Left hindlimb (tissue), 1 donor: ENCODE data around the gene PLEK2.
A peak's percentile ranks its signal among the peaks of the same experiment; 100 is the strongest.
"Not testable (repeated sequence)": the region's sequence is repeated elsewhere in the genome, so short reads cannot be mapped to it uniquely, and the experiment has no call there.

Experiments
- DNase-seq: peaks from one replicate; pipeline ENCODE4 v3.0.0-alpha.2; 2018

The PLEK2 gene

DNA sequence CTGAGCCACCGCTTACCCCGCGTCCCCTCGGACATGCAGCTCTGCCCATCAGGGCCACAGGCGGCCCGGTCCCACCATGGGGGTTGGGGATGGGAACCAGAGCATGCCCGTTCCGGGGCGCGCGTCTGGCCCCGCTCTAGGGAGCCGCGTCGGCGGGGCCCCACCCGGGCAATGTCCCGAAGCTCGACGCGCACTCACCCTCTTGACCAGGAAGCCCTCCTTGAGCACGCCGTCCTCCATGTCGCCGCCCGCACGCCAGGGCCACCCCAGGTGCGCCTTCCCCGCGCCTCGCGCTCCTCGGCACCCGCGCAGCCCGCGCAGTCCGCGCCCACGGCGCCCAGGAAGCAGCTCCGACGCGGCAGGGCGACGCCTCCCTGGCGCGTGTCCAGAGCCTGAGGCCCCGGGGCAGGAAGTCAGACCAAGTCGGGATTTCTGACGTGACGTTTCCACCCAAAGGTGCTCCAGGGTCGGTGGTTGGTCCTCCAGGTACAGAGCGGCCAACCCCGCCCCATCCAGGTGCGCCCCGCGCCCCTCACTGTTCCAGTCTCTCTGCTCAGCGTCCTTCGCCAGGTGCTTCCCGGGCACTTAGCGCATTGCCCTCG, at the start of gene PLEK2:
Gene PLEK2 (minus strand): TSS at position 346 of the 602 bp plus-strand sequence. CDS start 106 bp downstream, at position 240.
- DNase-seq, result no peak

- DNase-seq, result no peak
Observed at GRCh38 chr14:67461341-67461985, 49.5 kb upstream of the PLEK2 start.

- DNase-seq, result no peak
Observed at GRCh38 chr14:67459336-67459735, 47.4 kb upstream of the PLEK2 start.

DNA sequence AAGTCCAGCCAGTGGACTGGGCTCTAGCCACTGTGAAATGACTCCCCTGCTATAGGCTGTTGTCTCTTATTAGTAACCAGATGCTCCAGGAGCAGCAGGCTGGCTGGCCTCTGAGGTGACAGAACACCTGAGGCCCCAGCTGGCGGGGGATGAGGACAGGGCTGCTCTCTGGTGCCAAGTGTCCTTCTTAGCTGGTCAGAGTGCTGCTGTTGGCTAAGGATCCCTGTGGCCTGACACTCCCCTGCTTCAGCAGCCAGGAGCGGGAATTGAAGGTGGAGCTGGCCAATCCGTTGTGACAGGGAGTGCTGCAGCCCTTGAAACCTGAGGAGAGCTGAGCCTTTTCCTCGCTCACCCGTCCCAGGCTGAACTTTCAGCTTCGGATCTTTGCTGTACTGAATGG, 45.8 kb upstream of the PLEK2 start:
- DNase-seq, result peak; percentile 53

GRCh38 chr14:67456732-67457131, 44.8 kb upstream of the PLEK2 start:
- DNase-seq, result no peak

GRCh38 chr14:67453575-67454300, 41.8 kb upstream of the PLEK2 start:
- no peak for DNase-seq

GRCh38 chr14:67451667-67452066, 39.7 kb upstream of the PLEK2 start:
- DNase-seq, result not testable (repeated sequence)

DNA sequence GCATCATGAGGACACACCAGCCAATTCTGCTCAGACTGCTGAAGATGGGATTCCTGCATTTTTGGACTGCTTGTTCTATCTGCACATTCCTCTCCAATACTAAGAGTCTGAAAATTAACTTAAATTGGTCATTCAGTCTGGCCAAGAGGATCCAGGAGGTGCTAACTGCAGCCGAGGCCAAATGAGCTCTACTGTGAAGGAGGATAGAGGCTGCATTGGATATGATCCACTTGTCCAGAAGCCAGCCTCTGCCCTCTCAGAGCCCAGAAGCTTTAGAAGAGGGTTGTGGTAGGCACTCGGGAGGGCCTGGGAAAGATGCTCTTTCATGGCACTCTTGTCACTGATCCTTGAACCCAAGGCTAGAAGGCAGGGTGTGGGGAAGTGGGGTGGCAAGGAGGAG, 37.1 kb upstream of the PLEK2 start:
- DNase-seq, result no peak

- no peak for DNase-seq
Observed at GRCh38 chr14:67447033-67447381, 35.0 kb upstream of the PLEK2 start.

DNA sequence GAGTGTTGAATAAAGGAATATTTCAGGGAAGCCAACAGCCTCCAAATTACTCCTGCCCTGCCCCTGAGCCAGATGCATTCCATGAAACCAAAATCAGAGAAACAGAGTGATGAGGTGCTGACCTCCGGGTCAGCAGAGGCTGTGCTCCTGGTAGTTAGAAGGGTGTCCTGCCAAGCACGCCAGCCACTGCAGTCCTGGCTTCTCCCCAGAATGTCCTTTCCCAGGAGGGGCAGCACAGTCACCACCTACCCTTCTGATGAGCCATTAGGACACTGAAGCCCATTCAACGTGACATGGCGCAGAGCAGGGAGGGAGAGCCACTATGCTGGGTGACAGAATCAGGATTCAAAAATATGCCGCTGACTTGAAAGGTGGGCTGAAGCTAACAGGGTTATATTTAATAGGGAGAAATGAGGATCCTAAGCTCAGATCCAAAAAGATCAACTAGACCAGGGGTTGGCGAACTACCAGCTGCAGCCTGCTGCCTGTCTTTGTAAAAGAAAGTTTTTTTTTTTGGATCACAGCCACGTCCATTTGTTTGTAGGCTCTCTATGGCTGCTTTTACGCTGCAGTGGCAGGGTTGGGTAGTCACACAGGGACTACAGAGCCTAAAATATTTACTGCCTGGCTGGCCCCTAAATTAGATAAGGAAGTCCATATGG, 34.5 kb upstream of the PLEK2 start:
- DNase-seq, result no peak

DNA sequence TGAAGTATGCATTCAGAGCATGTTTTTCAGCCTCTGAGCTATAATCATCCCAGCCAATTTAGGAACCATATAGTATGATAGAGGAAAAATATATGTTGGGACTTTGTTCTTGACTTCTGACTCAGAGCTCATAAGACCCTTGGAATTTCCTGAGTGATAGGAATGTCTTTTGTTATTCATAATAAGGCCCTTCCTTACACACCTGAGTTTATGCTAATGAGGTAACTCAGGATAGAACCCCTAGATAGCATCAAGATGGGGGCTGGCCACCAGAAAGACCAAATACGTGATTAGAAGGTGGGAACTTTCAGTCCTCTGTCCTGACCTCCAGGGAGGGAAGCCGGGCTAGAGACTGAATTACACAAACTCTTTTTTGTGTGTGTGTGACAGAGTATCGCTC, 32.4 kb upstream of the PLEK2 start:
- DNase-seq, result no peak

DNA sequence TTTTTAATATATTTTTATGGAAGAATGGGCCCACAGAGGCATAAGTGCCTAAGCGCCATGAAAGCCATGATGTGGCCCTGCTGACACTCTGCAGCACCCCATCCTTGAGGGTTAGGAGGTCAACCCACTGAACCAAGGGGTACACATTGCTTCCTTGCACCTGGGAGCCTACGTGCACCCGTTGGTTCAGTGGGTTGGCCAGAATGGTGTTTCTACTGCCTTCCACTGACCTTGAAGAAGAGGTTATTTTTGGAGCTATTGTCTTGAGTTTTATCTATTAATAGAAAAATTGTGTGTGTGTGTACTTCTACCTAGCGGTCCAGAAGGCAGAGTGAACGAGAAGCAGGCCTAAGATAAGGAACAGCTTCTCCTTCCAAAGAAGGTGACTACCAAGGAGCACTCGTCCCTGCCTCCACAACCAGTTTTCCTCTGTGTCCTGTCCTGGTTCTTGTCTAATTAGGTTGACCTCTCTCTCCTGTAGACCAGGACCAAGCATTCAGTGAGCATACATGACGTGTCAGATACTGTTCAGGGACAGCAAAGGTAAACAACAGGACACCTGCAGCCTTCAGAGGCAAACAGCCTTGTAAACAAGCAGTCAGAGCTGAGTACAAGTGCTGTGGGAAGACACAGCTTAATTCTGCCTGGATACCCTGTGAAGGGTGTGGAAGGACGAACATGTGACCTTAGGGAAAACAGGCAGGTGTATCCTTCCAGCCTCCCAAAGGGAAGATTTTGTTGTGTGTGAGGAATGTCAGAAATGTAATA, 30.4 kb upstream of the PLEK2 start:
- DNase-seq, result no peak

- no peak for DNase-seq
Observed at GRCh38 chr14:67441672-67442071, 29.7 kb upstream of the PLEK2 start.

GRCh38 chr14:67441256-67441655, 29.3 kb upstream of the PLEK2 start:
- DNase-seq, result no peak

DNA sequence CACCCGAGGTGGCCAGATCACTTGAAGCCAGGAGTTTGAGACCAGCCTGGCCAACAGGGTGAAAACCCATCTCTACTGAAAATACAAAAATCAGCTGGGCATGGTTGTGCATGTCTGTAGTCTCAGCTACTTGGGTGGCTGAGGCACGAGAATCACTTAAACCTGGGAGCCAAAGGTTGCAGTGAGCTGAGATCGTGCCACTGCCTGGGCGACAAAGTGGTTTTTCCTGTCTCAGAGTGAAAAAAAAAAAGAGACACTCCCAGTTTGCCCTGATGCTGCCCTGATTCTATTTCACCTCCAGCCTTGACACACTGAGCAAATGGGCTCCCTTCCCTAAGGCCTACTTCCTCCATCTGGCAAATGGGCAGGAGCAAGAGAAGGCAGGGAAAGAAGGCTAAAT, 28.5 kb upstream of the PLEK2 start:
- DNase-seq, result no peak

DNA sequence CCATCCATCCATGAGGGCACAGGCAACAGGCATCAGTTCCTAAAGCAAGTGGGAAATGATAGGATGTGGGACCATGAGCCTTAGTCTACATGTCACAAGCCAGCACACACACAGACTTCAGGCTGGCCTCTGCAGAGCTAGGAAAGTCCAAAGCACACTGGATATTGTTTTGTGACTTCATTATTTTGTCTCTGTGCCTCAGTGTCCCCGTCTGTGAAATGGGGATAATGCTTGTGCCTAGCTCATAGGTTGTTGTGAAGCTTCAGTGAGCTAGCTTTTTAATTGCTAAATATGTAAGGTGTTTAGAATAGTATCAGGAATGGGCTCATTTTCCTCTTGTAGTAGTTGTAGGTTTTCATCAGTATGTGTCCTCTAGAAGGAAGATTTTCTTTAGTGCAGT, 27.0 kb upstream of the PLEK2 start:
- no peak for DNase-seq

DNA sequence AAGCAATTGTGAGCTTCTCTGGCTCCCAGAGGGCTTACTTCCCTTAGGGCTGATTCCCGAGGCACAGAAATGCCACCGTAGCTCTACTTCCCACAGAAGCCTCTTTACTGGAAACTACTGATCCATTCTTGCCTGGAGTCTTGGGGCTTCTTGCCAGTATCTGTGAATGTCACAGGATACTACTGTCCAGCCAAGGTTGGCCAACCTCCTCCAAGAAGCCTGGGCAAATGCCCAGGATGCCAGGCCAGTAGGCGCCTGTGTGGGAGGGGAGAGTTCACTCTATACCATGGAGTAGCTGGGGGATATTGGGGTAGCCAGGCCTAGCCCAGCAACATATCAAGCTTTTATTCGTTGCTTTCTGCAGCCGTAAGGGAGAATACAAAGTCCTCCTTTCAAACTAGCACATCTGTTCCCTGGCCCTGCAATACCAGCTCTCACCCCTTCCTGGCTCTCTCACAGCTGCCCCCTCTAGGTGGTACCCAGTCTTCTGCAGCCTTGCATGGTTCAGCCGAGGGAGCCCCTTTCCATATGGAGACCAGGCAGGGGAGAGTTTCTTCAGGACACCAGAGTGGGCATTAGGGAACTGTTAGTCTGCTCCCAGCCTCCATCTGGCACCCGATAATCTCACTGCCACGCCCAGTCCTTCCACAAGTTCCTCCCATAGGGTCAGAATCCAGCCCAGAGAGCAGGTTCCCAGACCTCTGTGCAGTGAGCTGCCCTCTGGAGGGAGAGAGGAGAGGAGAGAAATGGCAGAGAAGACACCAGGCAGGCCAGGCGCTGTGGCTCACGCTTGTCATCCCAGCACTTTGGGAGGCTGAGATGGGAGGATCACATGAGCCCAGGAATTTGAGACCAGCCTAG, 24.3 kb upstream of the PLEK2 start:
- no peak for DNase-seq

DNA sequence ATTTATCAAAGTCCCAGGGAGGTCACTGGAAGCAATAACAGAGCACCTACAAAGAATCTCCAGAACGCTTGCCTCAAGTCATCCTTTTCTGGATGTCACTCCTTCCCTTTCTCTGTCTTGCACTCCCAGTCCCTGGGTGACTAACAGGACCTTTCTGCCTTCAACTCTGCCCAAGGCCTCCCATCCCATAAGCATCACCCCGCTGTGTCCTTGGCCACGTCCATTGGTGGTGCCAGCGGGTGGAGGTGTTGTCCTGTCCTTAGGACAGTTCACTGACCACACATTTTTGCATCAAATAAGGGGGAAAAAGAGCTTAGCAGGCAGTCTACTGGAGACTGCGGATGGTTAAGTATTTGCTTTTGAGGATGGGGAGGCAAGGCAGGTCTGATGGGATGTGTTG, 23.6 kb upstream of the PLEK2 start:
- DNase-seq, result no peak

DNA sequence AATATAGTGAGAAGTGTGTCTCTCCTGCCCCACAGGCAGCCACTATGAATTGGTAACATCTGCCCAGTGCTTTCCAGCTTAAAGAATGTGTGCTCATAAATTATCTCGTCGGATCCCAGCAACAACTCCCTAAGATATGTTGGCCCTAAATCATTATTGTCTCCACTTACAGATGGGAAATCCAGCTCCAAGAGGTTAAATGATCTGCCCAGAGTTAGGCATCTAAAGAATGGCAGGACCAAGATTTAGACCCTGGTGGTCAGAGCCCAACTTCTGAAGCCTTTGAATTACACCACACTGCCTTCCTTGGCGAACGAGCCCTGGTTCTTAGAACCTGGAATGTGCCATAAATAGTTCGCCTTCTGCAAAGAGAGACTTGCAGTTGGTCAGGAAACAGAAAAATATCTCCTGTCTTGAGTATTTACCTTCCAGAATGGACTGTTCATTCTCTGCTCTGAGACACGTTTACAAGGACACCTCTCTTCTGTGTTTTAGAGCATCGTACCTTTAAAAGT, 20.1 kb upstream of the PLEK2 start:
- no peak for DNase-seq

GRCh38 chr14:67429510-67430205, 17.7 kb upstream of the PLEK2 start:
- no peak for DNase-seq

GRCh38 chr14:67428501-67429031, 16.6 kb upstream of the PLEK2 start:
- DNase-seq, result no peak
